Activated T-cell treated with anti-CD3 and anti-CD28 coated beads for 48 hours (primary cell): Measurements from ENCODE around the gene LILRB1.
"Not testable (repeated sequence)": the region's sequence is repeated elsewhere in the genome, so short reads cannot be mapped to it uniquely, and the experiment has no call there.

Source experiments
- DNase-seq: peaks from one replicate; pipeline ENCODE4 v3.0.0-alpha.2; 2020; ENCODE audit warnings: low read depth

Gene LILRB1

DNA sequence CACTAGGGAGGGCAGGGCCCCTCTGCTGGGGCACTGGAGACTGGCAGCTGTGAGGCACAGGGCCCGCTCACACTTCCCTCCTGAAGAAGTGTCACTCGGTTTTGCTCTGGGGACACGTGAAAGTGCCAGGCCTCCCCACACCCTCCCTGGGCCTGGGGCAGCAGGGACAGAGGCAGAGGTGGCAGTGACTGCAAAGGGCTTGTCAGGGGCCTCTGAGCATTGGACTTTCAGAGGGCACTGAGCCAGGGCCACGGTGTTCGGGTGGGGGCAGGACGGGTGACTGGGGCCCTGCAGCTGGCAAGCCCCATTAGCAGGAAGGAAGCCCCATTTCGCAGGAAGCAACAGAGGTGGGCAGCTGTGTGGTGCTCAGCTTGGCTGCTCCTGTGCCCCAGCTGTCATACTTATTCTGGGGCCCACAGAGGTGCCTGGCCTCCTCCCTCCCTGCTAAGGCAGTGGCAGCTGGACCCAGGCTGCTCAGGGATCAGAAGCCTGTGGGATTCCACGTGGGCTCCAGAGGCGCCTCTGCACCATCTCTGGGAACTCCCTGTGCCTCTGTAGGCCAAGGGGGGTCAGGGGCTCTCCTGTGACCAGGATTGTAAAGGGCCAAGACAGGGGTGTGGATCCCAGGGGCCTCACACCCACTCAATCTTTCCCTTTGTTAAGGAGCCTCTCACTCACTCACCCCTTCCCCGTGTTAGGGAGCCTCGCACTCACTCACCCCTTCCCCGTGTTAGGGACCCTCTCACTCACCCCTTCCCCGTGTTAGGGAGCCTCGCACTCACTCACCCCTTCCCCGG is 5.2 kb upstream of the LILRB1 start:
- not testable (repeated sequence) for DNase-seq

DNA sequence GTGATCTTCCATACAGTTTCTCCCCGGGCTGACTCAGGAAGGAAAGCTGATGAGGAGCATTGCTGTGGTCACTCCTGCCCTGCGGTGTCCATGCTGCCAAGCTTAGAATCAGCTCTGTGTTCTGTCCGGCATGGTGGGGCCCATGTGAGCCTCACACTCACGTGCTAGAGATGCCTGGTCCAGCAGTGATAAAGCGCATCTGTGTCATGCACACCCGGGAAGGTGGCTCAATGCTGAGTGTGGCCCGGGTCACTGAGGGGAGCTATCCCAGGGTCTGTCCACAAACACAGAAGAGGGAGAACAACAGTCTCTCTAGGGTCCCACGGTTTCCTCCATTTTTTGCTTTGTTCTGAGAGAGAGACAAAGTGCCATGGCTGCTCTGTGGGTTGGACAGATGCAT is 3.5 kb upstream of the LILRB1 start:
- DNase-seq = no peak

DNA sequence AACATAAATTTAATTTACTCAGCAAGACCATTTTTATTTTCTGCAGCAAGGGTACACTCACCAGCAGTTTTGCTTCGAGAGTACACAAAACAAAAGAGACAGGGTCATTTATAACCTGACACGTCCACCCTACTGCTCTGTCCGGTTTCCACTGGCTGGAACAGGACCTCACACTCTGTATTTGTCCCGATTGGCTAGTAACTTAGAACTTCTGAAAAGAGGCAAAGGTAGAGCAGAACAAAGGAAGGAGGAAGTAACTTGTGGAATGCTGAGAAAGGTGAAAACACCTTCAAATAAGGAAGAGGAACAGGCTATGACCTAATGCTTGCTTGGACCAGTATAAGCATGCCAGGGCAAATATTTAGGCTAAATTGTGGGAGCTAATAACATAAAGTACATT is 2.4 kb upstream of the LILRB1 start:
- DNase-seq = not testable (repeated sequence)

DNA sequence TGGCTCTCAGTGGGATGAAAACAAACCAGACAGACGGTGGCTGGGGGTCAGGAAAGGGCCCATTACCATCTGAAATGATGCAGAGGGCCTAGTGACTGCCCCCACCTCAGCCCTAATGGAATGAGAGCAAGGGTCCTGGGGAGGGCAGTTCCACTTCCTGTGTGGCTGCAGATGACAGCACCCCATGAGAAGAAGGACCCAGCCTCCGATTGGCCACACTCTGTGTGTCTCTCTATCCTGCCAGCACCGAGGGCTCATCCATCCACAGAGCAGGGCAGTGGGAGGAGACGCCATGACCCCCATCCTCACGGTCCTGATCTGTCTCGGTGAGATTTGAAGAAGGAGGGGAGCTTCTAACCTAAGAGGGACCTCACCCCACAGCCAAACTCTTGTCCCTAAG is 498 bp downstream of the LILRB1 start:
- no peak for DNase-seq

DNA sequence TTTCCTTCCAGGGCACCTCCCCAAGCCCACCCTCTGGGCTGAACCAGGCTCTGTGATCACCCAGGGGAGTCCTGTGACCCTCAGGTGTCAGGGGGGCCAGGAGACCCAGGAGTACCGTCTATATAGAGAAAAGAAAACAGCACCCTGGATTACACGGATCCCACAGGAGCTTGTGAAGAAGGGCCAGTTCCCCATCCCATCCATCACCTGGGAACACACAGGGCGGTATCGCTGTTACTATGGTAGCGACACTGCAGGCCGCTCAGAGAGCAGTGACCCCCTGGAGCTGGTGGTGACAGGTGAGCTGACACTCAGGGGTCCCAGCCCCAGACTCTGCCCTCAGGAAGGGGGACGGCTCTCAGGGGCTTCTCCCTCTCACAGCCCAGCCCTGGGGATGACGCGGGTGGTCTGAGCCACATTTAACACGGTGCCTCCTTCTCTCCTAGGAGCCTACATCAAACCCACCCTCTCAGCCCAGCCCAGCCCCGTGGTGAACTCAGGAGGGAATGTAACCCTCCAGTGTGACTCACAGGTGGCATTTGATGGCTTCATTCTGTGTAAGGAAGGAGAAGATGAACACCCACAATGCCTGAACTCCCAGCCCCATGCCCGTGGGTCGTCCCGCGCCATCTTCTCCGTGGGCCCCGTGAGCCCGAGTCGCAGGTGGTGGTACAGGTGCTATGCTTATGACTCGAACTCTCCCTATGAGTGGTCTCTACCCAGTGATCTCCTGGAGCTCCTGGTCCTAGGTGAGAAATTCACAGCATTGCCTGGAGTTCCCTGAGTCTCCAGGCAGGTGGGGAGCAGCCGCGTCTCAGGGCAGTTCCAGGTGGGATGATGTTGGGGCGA is 1.4 kb downstream of the LILRB1 start:
- DNase-seq = not testable (repeated sequence)

DNA sequence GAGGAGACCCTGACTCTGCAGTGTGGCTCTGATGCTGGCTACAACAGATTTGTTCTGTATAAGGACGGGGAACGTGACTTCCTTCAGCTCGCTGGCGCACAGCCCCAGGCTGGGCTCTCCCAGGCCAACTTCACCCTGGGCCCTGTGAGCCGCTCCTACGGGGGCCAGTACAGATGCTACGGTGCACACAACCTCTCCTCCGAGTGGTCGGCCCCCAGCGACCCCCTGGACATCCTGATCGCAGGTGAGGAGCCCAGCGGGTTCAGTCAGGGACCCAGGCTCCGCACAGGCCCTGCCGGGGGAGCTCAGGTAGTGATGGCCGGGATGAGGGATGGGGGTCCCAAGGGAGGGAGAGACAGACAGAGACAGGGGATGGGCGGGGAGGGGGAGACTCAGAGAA is 2.2 kb downstream of the LILRB1 start:
- not testable (repeated sequence) for DNase-seq

DNA sequence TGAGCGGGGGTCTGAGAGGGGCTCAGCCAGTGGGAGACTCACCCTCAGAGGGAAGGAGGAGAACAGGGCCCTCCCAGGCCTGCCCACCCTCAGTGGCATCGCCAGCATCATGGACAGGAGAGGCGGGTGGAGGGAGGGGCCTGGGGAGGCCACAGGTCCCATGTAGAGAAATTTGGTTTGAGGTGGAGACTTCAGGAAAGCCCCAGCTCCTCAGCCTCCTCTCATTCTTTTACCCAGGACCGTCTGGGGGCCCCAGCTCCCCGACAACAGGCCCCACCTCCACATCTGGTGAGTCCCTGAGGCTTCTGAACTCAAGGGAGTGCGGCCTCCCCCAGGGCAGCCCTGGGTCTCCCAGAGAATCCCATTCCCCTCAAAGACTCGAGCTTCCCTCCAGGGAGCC is 3.1 kb downstream of the LILRB1 start:
- no peak for DNase-seq

DNA sequence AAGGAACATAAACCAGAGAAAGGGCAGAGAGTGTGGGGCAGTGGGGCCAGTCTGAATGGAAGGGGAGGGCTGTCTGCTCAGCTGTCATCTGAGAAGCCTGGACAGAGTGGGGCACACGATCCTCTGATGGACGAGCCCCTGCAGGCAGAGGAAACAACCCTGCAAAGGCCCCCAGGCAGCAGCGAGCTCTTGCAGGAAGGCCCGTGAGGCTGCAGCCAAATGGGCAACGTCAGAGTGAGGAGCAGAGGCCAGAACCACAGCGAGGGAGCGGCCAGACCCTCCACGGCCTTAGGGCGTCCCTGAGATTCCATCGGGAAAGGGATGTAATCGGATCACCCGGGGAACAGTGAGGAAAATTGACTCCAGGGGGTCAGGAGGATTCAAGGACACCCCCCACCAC is 5.8 kb downstream of the LILRB1 start:
- DNase-seq = not testable (repeated sequence)

DNA sequence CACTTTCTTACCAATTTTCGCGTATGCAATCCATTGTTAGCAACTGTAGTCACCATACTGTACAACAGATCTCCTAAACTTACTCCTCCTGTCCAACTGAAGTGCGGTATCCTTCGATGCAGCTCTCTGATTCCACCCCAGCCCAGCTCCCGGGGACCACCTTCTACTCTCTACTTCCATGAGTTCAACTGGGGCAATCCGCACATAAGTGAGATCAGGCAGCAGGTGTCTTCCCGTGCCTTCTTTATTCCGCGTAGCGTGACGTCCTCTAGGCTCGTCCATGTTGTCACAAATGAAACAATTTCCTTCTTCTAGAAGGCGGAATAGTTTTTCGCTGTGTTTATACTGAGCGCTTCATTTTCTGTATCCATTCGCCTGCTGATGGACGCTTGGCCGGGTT is 8.4 kb downstream of the LILRB1 start:
- no peak for DNase-seq

DNA sequence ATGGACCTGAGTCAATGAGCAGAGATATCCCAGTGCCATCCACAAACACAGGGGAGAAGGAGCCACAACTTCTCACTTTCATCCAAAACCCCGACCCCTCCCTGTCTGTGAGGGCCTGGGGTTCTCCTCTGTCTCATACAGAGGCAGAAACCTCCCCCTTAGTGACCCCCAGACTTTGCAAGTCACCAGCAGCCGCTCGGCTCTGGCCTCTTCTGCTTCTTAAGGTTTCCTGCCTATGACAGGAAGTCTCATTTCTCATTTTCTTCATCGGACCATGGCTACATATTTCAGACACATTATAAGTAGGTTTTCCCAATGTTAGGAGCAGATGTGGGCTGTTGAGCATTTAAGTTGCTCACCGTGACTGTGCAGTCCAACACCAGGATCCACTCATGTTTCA is 12.7 kb downstream of the LILRB1 start:
- DNase-seq = not testable (repeated sequence)

DNA sequence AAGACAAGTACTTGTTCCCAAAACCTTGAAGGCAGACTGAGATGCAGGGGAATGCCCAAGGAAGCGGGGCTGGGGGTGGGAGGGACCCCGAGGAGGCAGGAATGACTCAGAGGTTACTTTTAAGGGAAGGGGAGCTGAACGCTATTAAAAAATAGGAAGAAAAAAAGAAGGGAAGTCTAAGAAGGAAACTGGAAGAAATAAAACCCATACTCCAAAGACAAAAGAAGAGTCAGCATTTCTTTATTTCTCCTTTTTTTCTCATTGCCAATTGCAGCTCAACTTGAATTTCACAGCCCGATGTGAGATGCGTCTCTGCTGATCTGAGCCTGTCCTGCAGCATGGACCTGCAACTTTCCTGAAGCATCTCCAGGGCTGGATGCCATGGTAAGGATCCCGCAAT is 13.3 kb downstream of the LILRB1 start:
- DNase-seq = not testable (repeated sequence)

DNA sequence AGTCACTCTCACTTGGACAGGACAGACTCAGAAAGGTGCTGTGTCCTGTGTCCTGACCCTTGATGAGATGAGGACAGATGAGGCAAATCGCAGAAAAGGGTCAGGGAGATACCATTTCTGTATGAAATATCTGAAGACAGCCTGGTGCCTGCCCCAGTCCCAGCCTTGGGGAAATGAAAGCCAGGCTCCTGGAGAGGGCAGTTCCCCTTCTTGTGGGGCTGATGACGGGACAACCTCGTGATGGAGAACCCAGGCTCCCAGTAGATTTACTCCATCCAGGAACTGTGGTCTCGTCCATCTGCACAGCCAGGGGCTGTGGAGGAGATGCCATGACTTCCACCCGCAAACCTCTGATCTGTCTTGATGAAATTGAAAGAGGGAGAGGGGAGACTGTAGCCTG is 13.8 kb downstream of the LILRB1 start:
- DNase-seq = no peak

DNA sequence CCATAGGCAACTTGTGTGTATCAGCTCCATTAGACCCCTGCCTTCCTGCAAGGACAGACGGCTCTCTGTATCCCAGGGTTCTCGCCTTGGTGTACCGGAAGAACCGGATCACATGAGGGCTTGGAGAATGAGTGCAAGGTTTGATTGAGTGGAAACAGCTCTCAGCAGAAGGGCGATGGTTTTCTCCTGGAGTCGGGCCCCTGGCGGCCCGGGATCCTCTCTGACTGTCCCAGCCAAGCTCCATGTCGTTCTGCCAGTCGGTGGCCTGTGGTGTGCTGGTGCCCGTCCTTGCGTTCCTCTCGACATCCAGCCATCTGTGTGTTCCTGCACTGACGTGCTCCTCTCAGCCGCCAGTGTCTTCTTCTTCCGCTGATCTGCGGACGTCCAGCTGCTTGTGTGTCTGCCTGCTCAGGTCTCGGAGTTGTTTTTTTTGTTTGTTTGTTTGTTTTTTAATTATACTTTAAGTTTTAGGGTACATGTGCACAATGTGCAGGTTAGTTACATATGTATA is 16.1 kb downstream of the LILRB1 start:
- no peak for DNase-seq

DNA sequence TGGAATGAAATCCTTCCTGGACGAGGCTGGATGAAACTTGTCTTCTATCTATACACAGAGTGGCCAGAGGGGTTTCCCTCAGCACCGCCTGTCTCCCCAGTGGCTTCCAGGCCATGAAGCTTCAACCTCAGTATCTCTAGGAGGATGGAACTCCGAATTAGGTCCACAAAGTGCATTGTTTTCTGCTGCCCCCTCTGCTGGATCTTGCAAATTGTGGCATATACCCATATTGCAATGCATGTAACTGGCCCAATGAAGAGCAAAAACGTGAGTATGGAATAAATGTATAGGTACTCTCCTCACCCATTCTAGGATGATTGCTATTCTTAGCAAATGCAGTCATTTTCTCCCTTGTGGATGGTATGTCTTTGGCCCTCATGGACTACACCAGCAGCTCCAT is 17.8 kb downstream of the LILRB1 start:
- no peak for DNase-seq

DNA sequence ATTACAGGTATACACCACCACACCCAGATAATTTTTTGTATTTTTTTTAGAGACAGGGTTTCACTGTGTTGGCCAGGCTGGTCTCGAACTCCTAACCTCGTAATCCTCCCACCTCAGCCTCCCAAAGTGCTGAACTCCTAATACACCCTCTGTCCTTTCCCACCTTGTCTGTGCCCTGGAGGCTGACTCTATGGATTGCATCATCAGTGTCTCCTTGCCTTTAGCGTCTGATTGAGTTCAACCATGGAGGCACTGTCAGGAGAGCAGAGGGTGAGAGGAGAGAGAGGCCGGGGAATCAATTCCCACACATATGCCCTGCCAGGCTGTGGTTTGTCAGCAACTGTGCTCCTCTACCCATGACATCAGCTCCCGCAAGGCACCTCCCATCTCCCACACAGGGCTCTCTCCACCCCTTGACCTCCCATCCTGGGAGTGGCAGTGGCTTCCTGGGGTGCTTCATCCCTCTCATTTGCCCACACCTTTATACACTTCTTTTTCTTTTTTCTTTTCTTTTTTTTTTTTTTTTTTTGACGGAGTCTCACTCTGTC is 19.9 kb downstream of the LILRB1 start:
- no peak for DNase-seq

DNA sequence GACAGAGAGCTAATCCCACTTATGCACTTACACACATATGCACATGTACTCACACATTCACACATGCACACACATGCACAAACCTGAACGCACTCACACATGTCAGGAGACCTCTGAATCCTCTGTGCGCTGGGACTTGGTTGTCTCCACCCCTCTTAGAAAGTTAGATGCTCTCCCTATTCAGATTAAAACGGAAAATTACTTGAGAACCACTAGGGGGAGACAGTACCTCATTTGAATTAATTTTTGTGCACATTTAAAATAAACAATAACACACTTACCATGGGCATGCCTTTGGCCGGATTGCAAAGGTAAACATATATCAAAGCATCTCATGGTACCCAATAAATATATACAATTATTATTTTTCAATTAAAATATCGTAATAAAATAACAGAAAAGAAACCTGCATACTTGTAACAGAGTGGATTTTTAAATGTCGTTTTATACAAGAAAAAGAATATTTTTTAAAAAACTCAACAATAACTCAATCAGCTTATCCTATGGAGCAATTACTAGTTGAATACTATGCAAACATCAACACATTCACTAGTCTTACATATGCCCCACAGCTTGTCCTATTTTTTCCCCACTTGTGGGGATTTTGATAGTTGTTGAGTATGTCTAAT is 23.0 kb downstream of the LILRB1 start:
- DNase-seq = no peak

DNA sequence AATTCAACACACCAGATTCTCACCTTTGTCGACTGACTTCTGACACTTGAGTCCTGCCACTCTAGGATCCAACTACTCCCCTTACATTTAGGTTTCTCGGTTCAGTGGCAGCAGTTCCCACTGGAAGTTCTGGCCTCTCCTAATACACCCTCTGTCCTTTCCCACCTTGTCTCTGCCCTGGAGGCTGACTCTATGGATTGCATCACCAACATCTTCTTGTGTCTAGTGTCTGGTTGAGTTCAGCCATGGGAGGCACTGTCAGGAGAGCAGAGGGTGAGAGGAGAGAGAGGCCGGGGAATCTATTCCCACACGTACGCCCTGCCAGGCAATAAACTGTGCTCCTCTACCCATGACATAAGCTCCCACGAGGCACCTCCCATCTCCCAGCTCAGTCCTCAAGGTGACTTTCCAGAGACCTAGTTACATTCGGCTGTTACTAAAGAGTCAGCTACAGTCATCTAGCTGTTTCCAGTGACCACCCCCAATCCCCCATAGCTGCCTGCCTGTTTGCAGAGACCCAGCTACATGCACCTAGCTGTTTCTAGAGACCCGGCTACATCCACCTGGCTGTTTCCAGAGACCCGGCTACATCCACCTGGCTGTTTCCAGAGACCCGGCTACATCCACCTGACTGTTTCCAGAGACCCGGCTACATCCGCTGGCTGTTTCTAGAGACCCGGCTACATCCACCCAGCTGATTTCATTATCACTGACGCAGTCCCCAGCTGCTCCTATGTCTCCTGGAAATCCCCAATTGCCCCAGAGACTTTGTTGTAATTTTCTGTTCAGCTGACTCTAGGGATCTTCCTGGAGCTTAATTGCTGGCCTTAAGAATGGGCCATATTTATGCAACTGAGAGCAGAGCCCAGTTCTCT is 24.4 kb downstream of the LILRB1 start:
- DNase-seq = no peak

DNA sequence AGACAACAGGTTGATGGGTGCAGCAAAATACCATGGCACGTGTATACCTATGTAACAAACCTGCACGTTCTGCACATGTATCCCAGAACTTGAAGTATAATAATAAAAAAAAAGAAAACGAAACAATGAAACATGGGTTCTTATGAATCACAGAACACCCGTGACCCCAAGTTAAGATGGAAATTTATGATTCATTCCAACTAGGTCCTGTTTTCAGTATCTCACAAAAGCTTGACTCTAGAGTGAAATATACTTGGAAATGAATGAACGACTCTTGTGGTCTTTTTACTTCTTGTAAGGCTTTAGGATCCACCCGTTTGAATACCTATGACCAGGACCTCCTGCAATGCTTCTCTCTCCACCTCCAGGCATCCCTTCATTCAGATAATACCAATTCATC is 29.0 kb downstream of the LILRB1 start:
- DNase-seq = no peak

DNA sequence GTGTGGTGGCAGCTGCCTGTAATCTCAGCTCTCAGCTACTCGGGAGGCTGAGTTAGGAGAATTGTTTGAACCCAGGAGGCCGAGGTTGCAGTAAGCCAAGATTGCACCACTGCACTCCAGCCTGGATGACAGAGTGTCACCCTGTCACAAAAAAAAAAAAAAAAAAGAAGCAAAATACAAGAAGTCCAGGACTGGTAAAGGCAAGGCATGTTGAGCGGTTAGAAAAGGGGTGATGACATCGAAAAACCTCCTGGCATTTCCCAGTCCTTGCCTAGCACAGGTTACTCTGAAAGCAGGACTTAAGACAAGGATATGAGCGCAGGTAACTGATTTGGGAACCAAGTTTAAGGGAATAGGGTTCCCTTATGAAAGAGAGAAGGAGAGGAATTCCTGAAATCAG is 30.0 kb downstream of the LILRB1 start:
- no peak for DNase-seq

DNA sequence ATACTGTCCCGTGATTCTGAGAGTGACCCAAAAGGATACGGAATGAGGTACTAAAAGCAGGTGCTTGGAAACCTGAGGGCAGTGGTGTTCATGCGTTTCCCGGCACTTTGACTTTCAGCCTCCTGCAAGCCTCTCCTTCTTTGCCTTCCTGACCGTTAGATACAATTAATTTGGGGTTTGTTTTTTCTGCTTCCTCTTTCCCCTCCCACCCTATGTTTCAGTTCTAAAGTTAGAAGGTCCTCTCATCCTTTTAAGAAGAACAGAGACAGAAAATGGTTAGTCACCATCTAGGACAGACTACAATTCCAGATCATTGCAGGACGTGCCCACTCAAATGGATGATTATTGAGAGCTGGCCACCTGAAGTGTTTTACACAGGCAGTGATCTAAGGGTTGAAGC is 30.7 kb downstream of the LILRB1 start:
- DNase-seq = no peak

DNA sequence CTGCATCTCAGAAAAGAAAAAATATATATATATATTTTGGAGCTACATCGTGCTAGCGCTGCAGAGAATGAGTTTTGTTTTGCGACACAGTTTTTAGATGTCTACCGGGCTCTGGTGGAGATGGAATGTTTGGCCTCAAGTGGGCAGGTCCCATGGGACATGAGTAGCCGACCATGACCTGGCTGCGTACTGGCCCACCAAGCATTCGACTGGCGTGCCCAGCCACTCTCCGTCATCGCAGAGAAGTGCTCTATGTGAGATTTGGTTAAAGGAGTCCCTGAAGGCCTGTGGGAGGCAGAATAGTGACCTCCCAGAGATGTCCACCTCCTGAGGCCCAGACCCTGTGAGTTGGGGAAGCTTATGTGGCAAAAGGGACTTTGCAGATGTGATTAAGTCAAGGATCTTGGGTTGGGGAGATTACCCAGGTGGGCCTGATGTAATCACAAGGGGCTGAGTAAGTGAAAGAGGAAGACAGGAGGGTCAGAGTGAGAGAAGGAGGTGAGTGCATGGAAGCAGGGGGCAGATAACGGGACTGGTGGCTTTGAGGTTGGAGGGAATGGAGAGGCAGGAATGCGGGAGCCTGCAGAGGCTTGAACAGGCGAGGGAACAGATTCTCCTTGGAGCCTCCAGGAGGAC is 31.7 kb downstream of the LILRB1 start:
- no peak for DNase-seq
